ENCODE results near the gene IFT57. TPM values are rescaled to one million over a fixed set of nuclear protein-coding genes. Genes with fewer than 3 reads are reported as not detected.

Gene IFT57
- total and polyA plus RNA-seq, 2 experiments from 2014 or later: 28.6 to 49.0 TPM

- TF ChIP-seq CTCF (conservative IDR thresholded peaks at IDR 0.05; ENCODE audit: low read depth in 2 of 2): no peak
- no peak for TF ChIP-seq NANOG (IDR thresholded peaks at IDR 0.05; ENCODE audit: borderline replicate concordance)
- TF ChIP-seq CREB1 (CRISPR knock-in tag; IDR thresholded peaks at IDR 0.05; ENCODE audit: low read depth): no peak
- TF ChIP-seq POLR2AphosphoS5 (IDR thresholded peaks at IDR 0.05; ENCODE audit: low read depth): no peak
- TF ChIP-seq ZNF114 (CRISPR knock-in tag; IDR thresholded peaks at IDR 0.05): no peak
- no peak for TF ChIP-seq ETS1 (IDR thresholded peaks at IDR 0.05)
- TF ChIP-seq REST (IDR thresholded peaks at IDR 0.05; ENCODE audit: unreplicated experiment): no peak
- TF ChIP-seq EZH2 (IDR thresholded peaks at IDR 0.05; ENCODE audit: low read depth, unreplicated experiment): no peak
- no peak for TF ChIP-seq ZNF331 (CRISPR knock-in tag; IDR thresholded peaks at IDR 0.05; ENCODE audit: low read depth)
These were observed 12.6 kb downstream of the IFT57 start (continued) for GRCh38 chr3:108209579-108209978.

- Histone ChIP-seq H3K27me3 (ENCODE audit: insufficient read depth) (no peaks in the 10 kb centered on the region), H3K9me2 (ENCODE audit: insufficient read depth) (no peaks in the 10 kb centered on the region), H3K4me3 (no peak overlapping the region), H4K20me1 (replicated peaks; ENCODE audit: insufficient read depth) (no peaks in the 10 kb centered on the region), H3K27ac (ENCODE audit: low read depth) (no peak overlapping the region), H3K36me3 (ENCODE audit: insufficient read depth) (no peaks in the 10 kb centered on the region), H3K4me2 (no peak overlapping the region), H3K4me1 (ENCODE audit: insufficient read depth) (no peaks in the 10 kb centered on the region), H2AFZ (no peak overlapping the region), H3F3A (replicated peaks; ENCODE audit: low read depth) (no peaks in the 10 kb centered on the region), H3K79me2 (replicated peaks; ENCODE audit: insufficient read depth) (no peaks in the 10 kb centered on the region)
- H3K9me3 Mint-ChIP-seq: no peaks in the 10 kb centered on the region
- no peaks in the 10 kb centered on the region for H3K36me3 Mint-ChIP-seq (ENCODE audit: low read depth)
- no peaks in the 10 kb centered on the region for H3K27me3 Mint-ChIP-seq (ENCODE audit: insufficient read depth, low read depth, poor library complexity)
- H3K27ac Mint-ChIP-seq: no peak overlapping the region
- ATAC-seq: no peak
- DNase-seq (ENCODE audit: low spot score): no peak
- no peak overlapping the region for H3K4me3 Mint-ChIP-seq
- no peaks in the 10 kb centered on the region for H3K4me1 Mint-ChIP-seq
- TF ChIP-seq STAT1 (IDR thresholded peaks at IDR 0.05; ENCODE audit: unreplicated experiment) (no peak), NANOG (IDR thresholded peaks at IDR 0.05; ENCODE audit: borderline replicate concordance) (no peak), ZNF462 (CRISPR knock-in tag; IDR thresholded peaks at IDR 0.05) (no peak), EZH2phosphoT487 (IDR thresholded peaks at IDR 0.05; ENCODE audit: unreplicated experiment) (no peak)
These were observed 13.4 kb downstream of the IFT57 start for GRCh38 chr3:108208831-108209230.

All from GM23338 (cell line).